ENCODE data around the gene RAP2A.

RAP2A gene

GRCh38 chr13:97435323-97435722 lies 1.4 kb downstream of the RAP2A start:
- TF ChIP-seq CTCF (IDR thresholded peaks at IDR 0.05; ENCODE audit: insufficient read depth, low read length, poor library complexity, severe bottlenecking) = no peak
- no peak for DNase-seq (ENCODE audit: extremely low read depth, insufficient read length)

GRCh38 chr13:97435794-97436193 lies 1.8 kb downstream of the RAP2A start:
- peak; percentile 20 for DNase-seq (ENCODE audit: extremely low read depth, insufficient read length)
- H3K4me3 ChIP-seq (replicated peaks; ENCODE audit: low read depth, low read length) = peak overlapping the region; percentile 67
- no peaks in the 10 kb centered on the region for H3K36me3 ChIP-seq (ENCODE audit: control insufficient read depth, insufficient read depth, low read length)
- H3K27me3 ChIP-seq (replicated peaks; ENCODE audit: control insufficient read depth, insufficient read depth, low read length) = no peaks in the 10 kb centered on the region
- TF ChIP-seq CTCF (IDR thresholded peaks at IDR 0.05; ENCODE audit: insufficient read depth, low read length, poor library complexity, severe bottlenecking) = no peak

More at GRCh38 chr13:97435323-97435722, 1.4 kb downstream of the RAP2A start:
- peak overlapping the region; percentile 67 for H3K4me3 ChIP-seq (replicated peaks; ENCODE audit: low read depth, low read length)
- no peaks in the 10 kb centered on the region for H3K27me3 ChIP-seq (replicated peaks; ENCODE audit: control insufficient read depth, insufficient read depth, low read length)
- no peaks in the 10 kb centered on the region for H3K36me3 ChIP-seq (ENCODE audit: control insufficient read depth, insufficient read depth, low read length)

- Histone ChIP-seq H3K27me3 (replicated peaks; ENCODE audit: control insufficient read depth, insufficient read depth, low read length) (no peaks in the 10 kb centered on the region), H3K4me3 (replicated peaks; ENCODE audit: low read depth, low read length) (peak overlapping the region; percentile 67), H3K36me3 (ENCODE audit: control insufficient read depth, insufficient read depth, low read length) (no peaks in the 10 kb centered on the region)
- TF ChIP-seq CTCF (IDR thresholded peaks at IDR 0.05; ENCODE audit: insufficient read depth, low read length, poor library complexity, severe bottlenecking) = no peak
- no peak for DNase-seq (ENCODE audit: extremely low read depth, insufficient read length)
Measured at GRCh38 chr13:97436845-97437244, 2.9 kb downstream of the RAP2A start.

DNA sequence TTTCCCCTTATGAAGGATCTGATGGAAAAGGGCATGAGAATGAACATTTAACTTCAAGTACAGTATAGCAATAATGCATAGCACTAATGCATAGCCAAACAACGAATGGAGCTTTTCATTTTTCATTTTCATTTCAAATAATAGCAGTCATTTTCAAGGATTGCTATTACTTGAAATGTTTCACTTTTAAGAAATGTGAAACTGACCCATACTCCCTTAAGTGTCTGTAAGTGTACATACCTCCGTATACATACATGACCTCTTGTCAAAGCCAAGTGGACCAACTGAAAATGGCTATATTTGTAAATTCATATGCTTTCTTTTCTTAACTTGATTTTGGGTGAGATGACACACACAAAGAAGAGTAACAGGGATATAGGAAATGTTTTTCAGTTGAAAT lies 3.8 kb downstream of the RAP2A start:
- no peaks in the 10 kb centered on the region for H3K27me3 ChIP-seq (replicated peaks; ENCODE audit: control insufficient read depth, insufficient read depth, low read length)
- TF ChIP-seq CTCF (IDR thresholded peaks at IDR 0.05; ENCODE audit: insufficient read depth, low read length, poor library complexity, severe bottlenecking) = no peak
- H3K36me3 ChIP-seq (ENCODE audit: control insufficient read depth, insufficient read depth, low read length) = no peaks in the 10 kb centered on the region
- no peak overlapping the region; the same call in 1 of the 2 replicates for H3K4me3 ChIP-seq (replicated peaks; ENCODE audit: low read depth, low read length)
- no peak for DNase-seq (ENCODE audit: extremely low read depth, insufficient read length)

DNA sequence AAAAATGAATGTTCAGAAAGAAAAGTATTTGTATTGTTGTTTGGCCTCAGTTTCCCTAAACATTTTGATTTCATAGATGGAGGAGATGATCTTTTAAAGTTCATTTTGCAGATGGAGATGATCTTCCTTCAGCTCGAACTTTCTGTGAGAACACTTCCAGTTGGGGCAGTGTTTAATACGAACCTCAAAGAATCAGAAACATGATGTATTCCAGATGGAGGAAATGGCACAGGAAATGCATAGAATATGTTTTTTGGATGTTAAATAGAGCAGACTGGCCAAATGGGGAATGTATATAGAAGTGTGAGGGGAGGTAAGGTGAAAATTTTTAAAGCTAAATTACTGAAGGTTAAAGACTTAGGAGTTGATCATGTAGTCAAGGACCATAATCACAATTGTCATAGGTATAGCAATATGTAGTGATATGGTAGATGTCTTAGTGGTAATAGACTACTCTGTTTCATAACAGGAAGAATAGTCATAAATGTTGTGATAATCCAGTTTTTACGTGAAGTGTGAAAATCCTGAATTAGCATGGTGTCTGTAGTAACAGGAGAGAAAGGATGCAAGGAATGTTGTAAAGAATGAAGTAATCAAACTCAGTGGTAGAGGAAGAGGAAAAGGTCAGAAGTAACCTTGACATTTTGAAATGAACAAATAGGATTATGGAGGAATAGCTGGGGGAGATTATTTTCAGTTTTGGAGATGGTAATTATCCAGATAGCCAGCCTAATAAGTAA lies 5.1 kb downstream of the RAP2A start:
- no peak overlapping the region for H3K4me3 ChIP-seq (replicated peaks; ENCODE audit: low read depth, low read length)
- no peak for TF ChIP-seq CTCF (IDR thresholded peaks at IDR 0.05; ENCODE audit: insufficient read depth, low read length, poor library complexity, severe bottlenecking)
- H3K27me3 ChIP-seq (replicated peaks; ENCODE audit: control insufficient read depth, insufficient read depth, low read length) = no peaks in the 10 kb centered on the region
- no peak for DNase-seq (ENCODE audit: extremely low read depth, insufficient read length)
- H3K36me3 ChIP-seq (ENCODE audit: control insufficient read depth, insufficient read depth, low read length) = no peaks in the 10 kb centered on the region
